ENCODE results near the gene PCAT6. TPM values are rescaled to one million over a fixed set of nuclear protein-coding genes. Genes with fewer than 3 reads are reported as not detected.

Gene PCAT6
- total RNA-seq, 1 experiment from 2014 or later = 2.8 TPM

GRCh38 chr1:202835548-202836072 is 24.9 kb downstream of the PCAT6 start:
- Mint-ChIP-seq H3K36me3 (ENCODE audit: insufficient read depth, unreplicated experiment) (no peaks in the 10 kb centered on the region), H3K27me3 (ENCODE audit: unreplicated experiment) (peaks cover 42% of the 10 kb centered on the region), H3K4me3 (ENCODE audit: low read depth, unreplicated experiment) (no peak overlapping the region), H3K9me3 (ENCODE audit: low read depth, unreplicated experiment) (no peaks in the 10 kb centered on the region), H3K27ac (ENCODE audit: unreplicated experiment) (no peak overlapping the region), H3K4me1 (ENCODE audit: low read depth, unreplicated experiment) (no peaks in the 10 kb centered on the region)
- no TSS peak for BruUV-seq (replicated peaks)
- CTCF ChIA-PET = interaction anchor here (0.6 to 0.7 kb wide), 2 partner anchors 33 to 953 kb away, joined by 4 read pairs; no protein-coding TSS in a partner anchor
- DNase-seq = no peak
- intact Hi-C loops (cut with micrococcal nuclease; ENCODE audit: unreplicated experiment) = no loop called here
- TF ChIP-seq, protein P1, sequence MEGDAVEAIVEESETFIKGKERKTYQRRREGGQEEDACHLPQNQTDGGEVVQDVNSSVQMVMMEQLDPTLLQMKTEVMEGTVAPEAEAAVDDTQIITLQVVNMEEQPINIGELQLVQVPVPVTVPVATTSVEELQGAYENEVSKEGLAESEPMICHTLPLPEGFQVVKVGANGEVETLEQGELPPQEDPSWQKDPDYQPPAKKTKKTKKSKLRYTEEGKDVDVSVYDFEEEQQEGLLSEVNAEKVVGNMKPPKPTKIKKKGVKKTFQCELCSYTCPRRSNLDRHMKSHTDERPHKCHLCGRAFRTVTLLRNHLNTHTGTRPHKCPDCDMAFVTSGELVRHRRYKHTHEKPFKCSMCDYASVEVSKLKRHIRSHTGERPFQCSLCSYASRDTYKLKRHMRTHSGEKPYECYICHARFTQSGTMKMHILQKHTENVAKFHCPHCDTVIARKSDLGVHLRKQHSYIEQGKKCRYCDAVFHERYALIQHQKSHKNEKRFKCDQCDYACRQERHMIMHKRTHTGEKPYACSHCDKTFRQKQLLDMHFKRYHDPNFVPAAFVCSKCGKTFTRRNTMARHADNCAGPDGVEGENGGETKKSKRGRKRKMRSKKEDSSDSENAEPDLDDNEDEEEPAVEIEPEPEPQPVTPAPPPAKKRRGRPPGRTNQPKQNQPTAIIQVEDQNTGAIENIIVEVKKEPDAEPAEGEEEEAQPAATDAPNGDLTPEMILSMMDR (IDR thresholded peaks at IDR 0.05; ENCODE audit: unreplicated experiment) = no peak

- intact Hi-C loops (cut with micrococcal nuclease; ENCODE audit: unreplicated experiment) = no loop called here
- CTCF ChIA-PET = no interaction called here
- TF ChIP-seq, protein P1 (IDR thresholded peaks at IDR 0.05; ENCODE audit: unreplicated experiment) = no peak
- H3K4me3 Mint-ChIP-seq (ENCODE audit: low read depth, unreplicated experiment) = no peak overlapping the region
- no peaks in the 10 kb centered on the region for H3K9me3 Mint-ChIP-seq (ENCODE audit: low read depth, unreplicated experiment)
- no peak for DNase-seq
- no TSS peak for BruUV-seq (replicated peaks)
- H3K27ac Mint-ChIP-seq (ENCODE audit: unreplicated experiment) = no peak overlapping the region
- peaks cover 42% of the 10 kb centered on the region for H3K27me3 Mint-ChIP-seq (ENCODE audit: unreplicated experiment)
- no peaks in the 10 kb centered on the region for H3K4me1 Mint-ChIP-seq (ENCODE audit: low read depth, unreplicated experiment)
- no peaks in the 10 kb centered on the region for H3K36me3 Mint-ChIP-seq (ENCODE audit: insufficient read depth, unreplicated experiment)
Observed at GRCh38 chr1:202836623-202837403, 26.1 kb downstream of the PCAT6 start.

- H3K4me3 Mint-ChIP-seq (ENCODE audit: low read depth, unreplicated experiment) = no peak overlapping the region
- no peak for DNase-seq
- CTCF ChIA-PET = no interaction called here
- H3K36me3 Mint-ChIP-seq (ENCODE audit: insufficient read depth, unreplicated experiment) = no peaks in the 10 kb centered on the region
- BruUV-seq (replicated peaks) = no TSS peak
- H3K9me3 Mint-ChIP-seq (ENCODE audit: low read depth, unreplicated experiment) = no peaks in the 10 kb centered on the region
- H3K27ac Mint-ChIP-seq (ENCODE audit: unreplicated experiment) = no peak overlapping the region
- peaks cover 42% of the 10 kb centered on the region for H3K27me3 Mint-ChIP-seq (ENCODE audit: unreplicated experiment)
- H3K4me1 Mint-ChIP-seq (ENCODE audit: low read depth, unreplicated experiment) = no peaks in the 10 kb centered on the region
- intact Hi-C loops (cut with micrococcal nuclease; ENCODE audit: unreplicated experiment) = no loop called here
- TF ChIP-seq, protein P1 (IDR thresholded peaks at IDR 0.05; ENCODE audit: unreplicated experiment) = no peak
Observed at GRCh38 chr1:202837746-202838262, 27.1 kb downstream of the PCAT6 start.

GRCh38 chr1:202843081-202843480 is 32.3 kb downstream of the PCAT6 start:
- H3K36me3 Mint-ChIP-seq (ENCODE audit: insufficient read depth, unreplicated experiment) = no peaks in the 10 kb centered on the region
- no peak for DNase-seq
- H3K27me3 Mint-ChIP-seq (ENCODE audit: unreplicated experiment) = peaks cover 11% of the 10 kb centered on the region
- H3K9me3 Mint-ChIP-seq (ENCODE audit: low read depth, unreplicated experiment) = no peaks in the 10 kb centered on the region
- no peak overlapping the region for H3K27ac Mint-ChIP-seq (ENCODE audit: unreplicated experiment)
- TF ChIP-seq, protein P1 (IDR thresholded peaks at IDR 0.05; ENCODE audit: unreplicated experiment) = no peak
- no peaks in the 10 kb centered on the region for H3K4me1 Mint-ChIP-seq (ENCODE audit: low read depth, unreplicated experiment)
- intact Hi-C loops (cut with micrococcal nuclease; ENCODE audit: unreplicated experiment) = no loop called here
- no TSS peak for BruUV-seq (replicated peaks)
- H3K4me3 Mint-ChIP-seq (ENCODE audit: low read depth, unreplicated experiment) = no peak overlapping the region
- CTCF ChIA-PET = no interaction called here
